ENCODE measurements around the gene NLRP13.

Gene NLRP13, protein sequence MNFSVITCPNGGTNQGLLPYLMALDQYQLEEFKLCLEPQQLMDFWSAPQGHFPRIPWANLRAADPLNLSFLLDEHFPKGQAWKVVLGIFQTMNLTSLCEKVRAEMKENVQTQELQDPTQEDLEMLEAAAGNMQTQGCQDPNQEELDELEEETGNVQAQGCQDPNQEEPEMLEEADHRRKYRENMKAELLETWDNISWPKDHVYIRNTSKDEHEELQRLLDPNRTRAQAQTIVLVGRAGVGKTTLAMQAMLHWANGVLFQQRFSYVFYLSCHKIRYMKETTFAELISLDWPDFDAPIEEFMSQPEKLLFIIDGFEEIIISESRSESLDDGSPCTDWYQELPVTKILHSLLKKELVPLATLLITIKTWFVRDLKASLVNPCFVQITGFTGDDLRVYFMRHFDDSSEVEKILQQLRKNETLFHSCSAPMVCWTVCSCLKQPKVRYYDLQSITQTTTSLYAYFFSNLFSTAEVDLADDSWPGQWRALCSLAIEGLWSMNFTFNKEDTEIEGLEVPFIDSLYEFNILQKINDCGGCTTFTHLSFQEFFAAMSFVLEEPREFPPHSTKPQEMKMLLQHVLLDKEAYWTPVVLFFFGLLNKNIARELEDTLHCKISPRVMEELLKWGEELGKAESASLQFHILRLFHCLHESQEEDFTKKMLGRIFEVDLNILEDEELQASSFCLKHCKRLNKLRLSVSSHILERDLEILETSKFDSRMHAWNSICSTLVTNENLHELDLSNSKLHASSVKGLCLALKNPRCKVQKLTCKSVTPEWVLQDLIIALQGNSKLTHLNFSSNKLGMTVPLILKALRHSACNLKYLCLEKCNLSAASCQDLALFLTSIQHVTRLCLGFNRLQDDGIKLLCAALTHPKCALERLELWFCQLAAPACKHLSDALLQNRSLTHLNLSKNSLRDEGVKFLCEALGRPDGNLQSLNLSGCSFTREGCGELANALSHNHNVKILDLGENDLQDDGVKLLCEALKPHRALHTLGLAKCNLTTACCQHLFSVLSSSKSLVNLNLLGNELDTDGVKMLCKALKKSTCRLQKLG

GRCh38 chr19:55931936-55932386, at the start of gene NLRP13:
TSS of gene NLRP13 (minus strand) at chr19:55932336. CDS start at chr19:55932311, 25 bp downstream.
- H3K4me3 ChIP-seq (ENCODE audit: low read depth, low read length) = no peak within 1 kb of the TSS

GRCh38 chr19:55980415-55980814, 48.3 kb upstream of the NLRP13 start:
- no peak for DNase-seq (ENCODE audit: low read depth)
- H3K4me3 ChIP-seq (ENCODE audit: low read depth, low read length) = no peak overlapping the region
- TF ChIP-seq, protein P1, sequence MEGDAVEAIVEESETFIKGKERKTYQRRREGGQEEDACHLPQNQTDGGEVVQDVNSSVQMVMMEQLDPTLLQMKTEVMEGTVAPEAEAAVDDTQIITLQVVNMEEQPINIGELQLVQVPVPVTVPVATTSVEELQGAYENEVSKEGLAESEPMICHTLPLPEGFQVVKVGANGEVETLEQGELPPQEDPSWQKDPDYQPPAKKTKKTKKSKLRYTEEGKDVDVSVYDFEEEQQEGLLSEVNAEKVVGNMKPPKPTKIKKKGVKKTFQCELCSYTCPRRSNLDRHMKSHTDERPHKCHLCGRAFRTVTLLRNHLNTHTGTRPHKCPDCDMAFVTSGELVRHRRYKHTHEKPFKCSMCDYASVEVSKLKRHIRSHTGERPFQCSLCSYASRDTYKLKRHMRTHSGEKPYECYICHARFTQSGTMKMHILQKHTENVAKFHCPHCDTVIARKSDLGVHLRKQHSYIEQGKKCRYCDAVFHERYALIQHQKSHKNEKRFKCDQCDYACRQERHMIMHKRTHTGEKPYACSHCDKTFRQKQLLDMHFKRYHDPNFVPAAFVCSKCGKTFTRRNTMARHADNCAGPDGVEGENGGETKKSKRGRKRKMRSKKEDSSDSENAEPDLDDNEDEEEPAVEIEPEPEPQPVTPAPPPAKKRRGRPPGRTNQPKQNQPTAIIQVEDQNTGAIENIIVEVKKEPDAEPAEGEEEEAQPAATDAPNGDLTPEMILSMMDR (IDR thresholded peaks at IDR 0.05; ENCODE audit: insufficient read depth, low read depth, low read length, missing control alignments) = no peak

More at GRCh38 chr19:55931936-55932386, at the start of gene NLRP13:
- DNase-seq (ENCODE audit: low read depth) = no peak
- TF ChIP-seq, protein P1 (IDR thresholded peaks at IDR 0.05; ENCODE audit: insufficient read depth, low read depth, low read length, missing control alignments) = no peak

- no peak overlapping the region for H3K4me3 ChIP-seq (ENCODE audit: low read depth, low read length)
- TF ChIP-seq, protein P1 (IDR thresholded peaks at IDR 0.05; ENCODE audit: insufficient read depth, low read depth, low read length, missing control alignments) = no peak
- DNase-seq (ENCODE audit: low read depth) = no peak
These were observed 41.8 kb upstream of the NLRP13 start for GRCh38 chr19:55973982-55974381.

DNA sequence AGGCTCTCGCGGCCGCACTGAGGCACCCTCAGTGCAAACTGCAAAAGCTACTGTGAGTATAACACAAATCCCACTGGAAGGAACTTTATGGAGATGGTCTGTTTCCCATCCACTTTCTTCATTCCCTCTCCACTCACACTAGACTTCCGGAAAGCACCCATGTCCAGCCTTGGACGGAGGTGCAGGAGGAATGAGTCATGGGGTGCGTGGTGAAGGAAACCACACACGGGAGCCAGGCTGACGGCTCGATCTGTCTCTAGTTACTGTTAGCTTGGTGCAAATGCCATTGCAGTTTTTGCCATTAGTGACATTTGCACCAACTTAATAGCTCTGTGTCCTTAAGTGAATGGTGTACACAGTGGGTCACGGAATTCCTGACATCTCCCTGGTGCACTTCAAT, 30.1 kb upstream of the NLRP13 start:
- no peak for DNase-seq (ENCODE audit: low read depth)
- TF ChIP-seq, protein P1 (IDR thresholded peaks at IDR 0.05; ENCODE audit: insufficient read depth, low read depth, low read length, missing control alignments) = no peak
- no peak overlapping the region for H3K4me3 ChIP-seq (ENCODE audit: low read depth, low read length)

DNA sequence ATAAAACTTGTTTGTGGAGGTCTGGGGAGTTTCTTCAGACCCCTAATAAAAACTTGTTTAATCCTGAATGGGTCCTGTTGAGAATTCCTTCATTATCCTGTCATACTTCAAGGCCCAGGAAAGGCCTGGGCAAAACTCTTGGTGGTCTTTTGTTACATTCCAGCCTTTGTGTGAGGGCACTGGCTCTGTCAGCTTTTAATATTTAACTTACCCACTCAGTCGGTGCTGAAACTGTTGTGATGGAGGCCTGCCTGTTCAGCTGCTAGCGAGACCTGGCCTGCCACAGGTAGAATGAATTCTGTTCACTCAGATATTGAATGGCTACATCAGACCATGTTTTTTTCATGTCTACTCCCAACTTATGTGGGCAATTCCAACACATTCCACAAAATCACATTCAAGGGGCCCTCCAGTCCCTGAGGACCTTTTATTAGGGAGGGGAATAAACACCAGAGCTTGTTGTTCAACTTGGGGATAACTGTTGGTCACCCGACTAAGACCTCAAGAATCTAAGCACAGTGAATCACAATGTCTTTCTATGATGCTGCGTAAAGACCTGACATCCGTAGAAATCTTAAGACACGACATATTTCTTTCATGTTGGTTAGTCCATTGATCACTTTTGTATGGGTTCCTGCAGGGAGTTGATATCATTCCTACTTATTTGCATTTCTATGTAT, 28.0 kb upstream of the NLRP13 start:
- no peak for DNase-seq (ENCODE audit: low read depth)
- TF ChIP-seq, protein P1 (IDR thresholded peaks at IDR 0.05; ENCODE audit: insufficient read depth, low read depth, low read length, missing control alignments) = no peak
- H3K4me3 ChIP-seq (ENCODE audit: low read depth, low read length) = no peak overlapping the region

GRCh38 chr19:55958356-55958755, 26.2 kb upstream of the NLRP13 start:
- no peak for DNase-seq (ENCODE audit: low read depth)
- TF ChIP-seq, protein P1 (IDR thresholded peaks at IDR 0.05; ENCODE audit: insufficient read depth, low read depth, low read length, missing control alignments) = no peak
- H3K4me3 ChIP-seq (ENCODE audit: low read depth, low read length) = no peak overlapping the region
